Neural progenitor cell (in vitro differentiated cells): ENCODE measurements around the gene TLDC2. TPM values are rescaled to one million over a fixed set of nuclear protein-coding genes. Genes with fewer than 3 reads are reported as not detected.
"Not testable (repeated sequence)": the region's sequence is repeated elsewhere in the genome, so short reads cannot be mapped to it uniquely, and the experiment has no call there.

Experiments
- DNase-seq: peaks from one replicate; pipeline ENCODE4 v3.0.0-alpha.2; 2016; ENCODE audit warnings: low spot score
- H2AFZ ChIP-seq: fragments of 200-600 bp; sonication (generic); replicated peaks from 2 replicates; pipeline ENCODE4 v1.6.1; 2016; ENCODE audit warnings: antibody characterized with exemption
- H3F3A ChIP-seq: fragments of 200-600 bp; sonication (generic); 2 replicates; pipeline ENCODE4 v1.6.1; 2016; ENCODE audit warnings: antibody characterized with exemption, low read depth
- H3K27ac ChIP-seq: fragments of 200-600 bp; sonication (generic); 2 replicates; pipeline ENCODE4 v1.5.1; 2016; ENCODE audit warnings: mild to moderate bottlenecking
- H3K27me3 ChIP-seq: fragments of 200-600 bp; sonication (generic); 2 replicates; pipeline ENCODE4 v1.6.1; 2016; ENCODE audit warnings: mild to moderate bottlenecking, moderate library complexity
- H3K36me3 ChIP-seq: fragments of 200-600 bp; sonication (generic); 2 replicates; pipeline ENCODE4 v1.5.1; 2016
- H3K4me1 ChIP-seq: fragments of 200-600 bp; sonication (generic); 2 replicates; pipeline ENCODE4 v1.6.1; 2016; ENCODE audit warnings: mixed run types
- H3K4me2 ChIP-seq: fragments of 200-600 bp; sonication (generic); 2 replicates; pipeline ENCODE4 v1.6.1; 2016
- H3K4me3 ChIP-seq: fragments of 200-600 bp; sonication (generic); 2 replicates; pipeline ENCODE4 v1.5.1; 2016
- H3K79me2 ChIP-seq: fragments of 200-600 bp; sonication (generic); 2 replicates; pipeline ENCODE4 v1.6.1; 2016; ENCODE audit warnings: low read depth
- H3K9ac ChIP-seq: fragments of 200-600 bp; sonication (generic); 2 replicates; pipeline ENCODE4 v1.6.1; 2016
- H3K9me3 ChIP-seq: fragments of 200-600 bp; sonication (generic); 2 replicates; pipeline ENCODE4 v1.5.1; 2016; ENCODE audit warnings: low read depth
- H4K20me1 ChIP-seq: fragments of 200-600 bp; sonication (generic); 2 replicates; pipeline ENCODE4 v1.6.1; 2016; ENCODE audit warnings: low read depth
- H3K27ac Mint-ChIP-seq: 3 replicates; pipeline ENCODE4 v1.8.0; 2021; ENCODE audit warnings: mixed read lengths
- H3K27me3 Mint-ChIP-seq: 2 replicates; pipeline ENCODE4 v1.8.0; 2022; ENCODE audit warnings: low read depth, mild to moderate bottlenecking, inconsistent platforms, moderate library complexity, mixed read lengths; ENCODE audit not compliant: insufficient read depth
- H3K36me3 Mint-ChIP-seq: 3 replicates; pipeline ENCODE4 v1.8.0; 2021; ENCODE audit warnings: mixed read lengths
- H3K4me1 Mint-ChIP-seq: 3 replicates; pipeline ENCODE4 v1.8.0; 2021; ENCODE audit warnings: mixed read lengths
- H3K4me3 Mint-ChIP-seq: 3 replicates; pipeline ENCODE4 v1.8.0; 2021; ENCODE audit warnings: mild to moderate bottlenecking, moderate library complexity, mixed read lengths
- H3K9me3 Mint-ChIP-seq: 3 replicates; pipeline ENCODE4 v1.8.0; 2020; ENCODE audit warnings: mixed read lengths
- EZH2 ChIP-seq: fragments of 200-600 bp; sonication (generic); IDR thresholded peaks from 2 replicates; pipeline ENCODE4 v1.6.1; 2017; ENCODE audit warnings: antibody characterized with exemption, mild to moderate bottlenecking, moderate library complexity
- EZH2phosphoT487 ChIP-seq: fragments of 200-600 bp; sonication (generic); IDR thresholded peaks from 2 replicates; pipeline ENCODE4 v1.6.1; 2017; ENCODE audit warnings: antibody characterized with exemption
- total RNA-seq: library from RNA; depleted of rRNA; stranded (reverse); fragments of >200 nt; gene quantifications from 2 replicates; pipeline ENCODE4 v1.2.3, GENCODE V29; 2015; ENCODE audit warnings: low replicate concordance
- TF ChIP-seq, protein P1 (sequence below): fragments of 200-600 bp; sonication (generic); IDR thresholded peaks from 2 replicates; pipeline ENCODE4 v1.5.1; 2017; ENCODE audit warnings: antibody characterized with exemption, mild to moderate bottlenecking

The TLDC2 gene
- total RNA-seq, 1 donor from 2014 or later: 2.4 TPM

DNA sequence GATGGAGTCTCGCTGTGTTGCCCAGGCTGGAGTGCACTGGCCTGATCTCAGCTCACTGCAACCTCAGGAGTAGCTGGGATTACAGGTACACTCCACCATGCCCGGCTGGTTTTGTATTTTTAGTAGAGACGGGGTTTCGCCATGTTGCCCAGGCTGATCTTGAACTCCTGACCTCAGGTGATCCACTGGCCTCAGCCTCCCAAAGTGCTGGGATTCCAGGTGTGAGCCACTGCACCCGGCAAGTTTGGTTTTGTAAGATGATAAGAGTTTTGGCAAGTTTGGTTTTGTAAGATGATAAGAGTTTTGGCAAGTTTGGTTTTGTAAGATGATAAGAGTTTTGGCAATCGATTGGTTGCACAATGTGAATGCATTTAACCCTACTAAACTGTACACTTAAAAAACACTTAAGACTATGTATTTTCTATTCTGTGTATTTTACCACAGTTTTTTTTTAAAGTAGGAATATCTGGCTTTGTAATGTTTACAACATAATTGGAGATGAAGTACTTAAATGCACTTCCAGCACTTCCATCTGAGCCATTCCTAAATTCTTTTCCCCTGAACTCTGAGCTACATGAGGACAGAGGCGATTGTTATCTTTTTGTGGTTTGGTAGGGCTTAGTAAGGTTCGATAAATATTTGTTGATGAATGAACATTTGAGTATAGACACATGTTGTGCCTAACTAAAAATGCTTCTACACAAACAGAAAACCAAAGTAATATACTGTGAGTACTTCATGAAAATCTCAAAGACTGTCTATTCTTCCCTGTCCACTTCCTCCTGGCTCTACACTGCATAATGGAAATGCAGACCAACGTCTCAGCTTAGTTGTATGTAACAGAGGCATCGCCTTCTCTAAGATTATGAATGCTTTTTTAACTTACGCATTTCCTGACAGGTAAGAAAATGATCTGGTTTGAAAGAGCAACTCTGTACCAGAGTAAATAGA is 56.8 kb downstream of the TLDC2 start:
- no peak overlapping the region for H3K4me3 Mint-ChIP-seq
- no peak overlapping the region for H3K27ac ChIP-seq
- H2AFZ ChIP-seq: no peak overlapping the region
- H3K4me3 ChIP-seq: no peak overlapping the region
- no peaks in the 10 kb centered on the region for H3K9me3 Mint-ChIP-seq
- H4K20me1 ChIP-seq: no peaks in the 10 kb centered on the region
- TF ChIP-seq, protein P1, sequence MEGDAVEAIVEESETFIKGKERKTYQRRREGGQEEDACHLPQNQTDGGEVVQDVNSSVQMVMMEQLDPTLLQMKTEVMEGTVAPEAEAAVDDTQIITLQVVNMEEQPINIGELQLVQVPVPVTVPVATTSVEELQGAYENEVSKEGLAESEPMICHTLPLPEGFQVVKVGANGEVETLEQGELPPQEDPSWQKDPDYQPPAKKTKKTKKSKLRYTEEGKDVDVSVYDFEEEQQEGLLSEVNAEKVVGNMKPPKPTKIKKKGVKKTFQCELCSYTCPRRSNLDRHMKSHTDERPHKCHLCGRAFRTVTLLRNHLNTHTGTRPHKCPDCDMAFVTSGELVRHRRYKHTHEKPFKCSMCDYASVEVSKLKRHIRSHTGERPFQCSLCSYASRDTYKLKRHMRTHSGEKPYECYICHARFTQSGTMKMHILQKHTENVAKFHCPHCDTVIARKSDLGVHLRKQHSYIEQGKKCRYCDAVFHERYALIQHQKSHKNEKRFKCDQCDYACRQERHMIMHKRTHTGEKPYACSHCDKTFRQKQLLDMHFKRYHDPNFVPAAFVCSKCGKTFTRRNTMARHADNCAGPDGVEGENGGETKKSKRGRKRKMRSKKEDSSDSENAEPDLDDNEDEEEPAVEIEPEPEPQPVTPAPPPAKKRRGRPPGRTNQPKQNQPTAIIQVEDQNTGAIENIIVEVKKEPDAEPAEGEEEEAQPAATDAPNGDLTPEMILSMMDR: no peak
- TF ChIP-seq EZH2phosphoT487: no peak
- no peak for TF ChIP-seq EZH2
- H3K79me2 ChIP-seq: no peaks in the 10 kb centered on the region
- H3K27me3 Mint-ChIP-seq: no peaks in the 10 kb centered on the region
- no peaks in the 10 kb centered on the region for H3K4me1 ChIP-seq
- H3K36me3 ChIP-seq: no peaks in the 10 kb centered on the region
- H3K9me3 ChIP-seq: no peaks in the 10 kb centered on the region
- H3K27ac Mint-ChIP-seq: no peak overlapping the region
- no peaks in the 10 kb centered on the region for H3F3A ChIP-seq
- H3K4me1 Mint-ChIP-seq: no peaks in the 10 kb centered on the region
- no peak overlapping the region for H3K9ac ChIP-seq
- H3K4me2 ChIP-seq: no peak overlapping the region
- H3K27me3 ChIP-seq: no peaks in the 10 kb centered on the region
- H3K36me3 Mint-ChIP-seq: no peaks in the 10 kb centered on the region
- DNase-seq: no peak

DNA sequence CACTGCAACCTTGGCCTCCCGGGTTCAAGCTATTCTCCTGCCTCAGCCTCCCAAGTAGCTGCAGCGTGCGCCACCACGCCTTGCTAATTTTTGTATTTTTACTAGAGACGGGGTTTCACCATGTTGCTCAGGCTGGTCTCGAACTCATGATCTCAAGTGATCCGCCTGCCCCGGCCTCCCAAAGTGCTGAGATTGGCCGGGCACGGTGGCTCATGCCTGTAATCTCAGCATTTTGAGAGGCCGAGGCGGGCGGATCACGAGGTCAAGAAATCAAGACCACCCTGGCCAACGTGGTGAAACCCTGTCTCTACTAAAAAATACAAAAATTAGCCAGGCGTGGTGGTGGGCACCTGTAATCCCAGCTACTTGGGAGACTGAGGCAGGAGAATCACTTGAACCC is 57.6 kb downstream of the TLDC2 start:
- not testable (repeated sequence) for H3K27me3 Mint-ChIP-seq, H3K9me3 Mint-ChIP-seq, H3K9ac ChIP-seq, H3K27ac ChIP-seq, H3K4me2 ChIP-seq, H3K27me3 ChIP-seq, H3K27ac Mint-ChIP-seq, DNase-seq, H3K4me3 ChIP-seq, H2AFZ ChIP-seq, H3K4me1 Mint-ChIP-seq, H3K4me1 ChIP-seq, H3K79me2 ChIP-seq, H4K20me1 ChIP-seq, H3K9me3 ChIP-seq, H3K4me3 Mint-ChIP-seq, H3K36me3 Mint-ChIP-seq, H3F3A ChIP-seq, H3K36me3 ChIP-seq

DNA sequence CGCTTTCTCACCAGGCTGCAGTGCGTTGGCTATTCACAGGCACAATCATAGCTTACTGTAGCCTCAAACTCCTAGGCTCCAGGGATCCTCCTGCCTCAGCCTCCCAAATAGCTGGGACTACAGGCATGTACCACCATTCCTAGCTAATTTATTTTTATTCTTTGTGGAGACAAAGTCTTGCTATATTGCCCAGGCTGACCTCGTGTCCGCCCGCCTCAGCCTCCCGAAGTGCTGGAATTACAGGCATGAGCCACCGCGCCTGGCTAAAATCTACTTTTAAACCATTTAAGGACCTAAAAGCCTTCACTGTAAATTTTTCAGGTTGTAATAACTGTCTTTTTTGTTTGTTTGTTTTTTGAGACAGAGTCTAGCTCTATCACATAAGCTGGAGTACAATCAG is 60.4 kb downstream of the TLDC2 start:
- Histone ChIP-seq H3K79me2 (no peaks in the 10 kb centered on the region), H3K27me3 (no peaks in the 10 kb centered on the region), H2AFZ (no peak overlapping the region), H3K4me2 (no peak overlapping the region), H3K9me3 (no peaks in the 10 kb centered on the region), H3K36me3 (no peaks in the 10 kb centered on the region), H3F3A (no peaks in the 10 kb centered on the region), H3K4me3 (no peak overlapping the region), H3K4me1 (no peaks in the 10 kb centered on the region), H4K20me1 (no peaks in the 10 kb centered on the region), H3K9ac (no peak overlapping the region), H3K27ac (no peak overlapping the region)
- no peak overlapping the region for H3K27ac Mint-ChIP-seq
- no peaks in the 10 kb centered on the region for H3K27me3 Mint-ChIP-seq
- H3K4me3 Mint-ChIP-seq: no peak overlapping the region
- H3K9me3 Mint-ChIP-seq: no peaks in the 10 kb centered on the region
- TF ChIP-seq EZH2phosphoT487 (no peak), EZH2 (no peak)
- TF ChIP-seq, protein P1: no peak
- no peaks in the 10 kb centered on the region for H3K36me3 Mint-ChIP-seq
- H3K4me1 Mint-ChIP-seq: no peaks in the 10 kb centered on the region
- no peak for DNase-seq

DNA sequence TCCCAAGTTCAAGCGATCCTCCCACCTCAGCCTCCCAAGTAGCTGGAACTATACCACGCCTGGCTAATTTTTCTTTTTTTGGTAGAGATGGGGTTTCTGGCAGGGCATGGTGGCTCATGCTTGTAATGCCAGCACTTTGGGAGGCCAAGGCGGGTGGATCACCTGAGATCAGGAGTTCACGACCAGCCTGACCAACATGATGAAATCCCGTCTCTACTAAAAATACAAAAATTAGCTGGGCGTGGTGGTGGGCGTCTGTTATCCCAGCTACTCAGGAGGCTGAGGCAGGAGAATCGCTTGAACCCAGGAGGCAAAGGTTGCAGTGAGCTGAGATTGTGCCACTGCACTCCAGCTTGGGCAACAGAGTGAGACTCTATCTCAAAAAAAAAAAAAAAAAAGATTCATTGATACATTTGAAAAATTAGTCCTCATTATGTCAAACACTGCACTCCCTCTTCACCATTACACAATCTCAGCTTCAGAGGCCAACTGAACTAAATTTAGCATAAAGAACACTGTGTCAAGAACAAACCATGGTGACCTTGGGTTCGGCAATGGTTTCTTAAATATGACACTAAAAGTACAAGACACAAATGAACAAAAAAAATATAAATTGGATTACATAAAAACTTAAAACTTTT is 60.9 kb downstream of the TLDC2 start:
- H3F3A ChIP-seq, H3K4me1 ChIP-seq, H3K4me1 Mint-ChIP-seq, H3K4me2 ChIP-seq, H3K27me3 Mint-ChIP-seq, H3K4me3 Mint-ChIP-seq, DNase-seq, H2AFZ ChIP-seq, H3K27ac Mint-ChIP-seq, H3K79me2 ChIP-seq, H3K36me3 ChIP-seq, H3K27me3 ChIP-seq, H4K20me1 ChIP-seq, H3K9me3 ChIP-seq, H3K4me3 ChIP-seq, H3K27ac ChIP-seq, H3K9ac ChIP-seq, H3K36me3 Mint-ChIP-seq, H3K9me3 Mint-ChIP-seq: not testable (repeated sequence)
